Neural cell (in vitro differentiated cells): Measurements from ENCODE around the gene RAC3. TPM values are rescaled to one million over a fixed set of nuclear protein-coding genes. Genes with fewer than 3 reads are reported as not detected.

ENCODE experiments used
- H2AFZ ChIP-seq: fragments of 200-600, 300-800 bp; sonication (generic), shearing (Covaris generic); 2 replicates; pipeline ENCODE4 v1.6.0; 2014; ENCODE audit warnings: low read depth, mild to moderate bottlenecking, antibody characterized with exemption, low read length, moderate library complexity
- H3F3A ChIP-seq: fragments of 200-600 bp; shearing (Covaris generic); 2 replicates; pipeline ENCODE4 v1.6.1; 2016; ENCODE audit warnings: mild to moderate bottlenecking, moderate library complexity, mixed read lengths, antibody characterized with exemption, low read length; ENCODE audit not compliant: insufficient read depth, poor library complexity, severe bottlenecking
- H3K27ac ChIP-seq: fragments of 200-600, 300-800 bp; sonication (generic), shearing (Covaris generic); 2 replicates; pipeline ENCODE4 v1.5.1; 2014; ENCODE audit warnings: mild to moderate bottlenecking, low read length, moderate library complexity
- H3K27me3 ChIP-seq: fragments of 300-800, 200-600 bp; sonication (generic), shearing (Covaris generic); 2 replicates; pipeline ENCODE4 v1.6.0; 2014; ENCODE audit warnings: mild to moderate bottlenecking, low read depth, low read length, moderate library complexity; ENCODE audit not compliant: insufficient read depth
- H3K36me3 ChIP-seq: fragments of 300-800, 200-600 bp; sonication (generic), shearing (Covaris generic); 2 replicates; pipeline ENCODE4 v1.5.1; 2014; ENCODE audit warnings: mild to moderate bottlenecking, antibody characterized with exemption, low read length, moderate library complexity; ENCODE audit not compliant: insufficient read depth
- H3K4me2 ChIP-seq: fragments of 300-800, 200-600 bp; sonication (generic), shearing (Covaris generic); 2 replicates; pipeline ENCODE4 v1.6.0; 2014; ENCODE audit warnings: mild to moderate bottlenecking, low read length
- H3K4me3 ChIP-seq: fragments of 300-800, 200-600 bp; sonication (generic), shearing (Covaris generic); 2 replicates; pipeline ENCODE4 v1.5.1; 2014; ENCODE audit warnings: mild to moderate bottlenecking, low read length, moderate library complexity
- H3K79me2 ChIP-seq: fragments of 200-600 bp; shearing (Covaris generic); replicated peaks from 2 replicates; pipeline ENCODE4 v1.6.0; 2014; ENCODE audit warnings: mild to moderate bottlenecking, low read length, moderate library complexity; ENCODE audit not compliant: insufficient read depth
- H3K9ac ChIP-seq: fragments of 300-800, 200-600 bp; sonication (generic), shearing (Covaris generic); 2 replicates; pipeline ENCODE4 v1.6.1; 2016; ENCODE audit warnings: mild to moderate bottlenecking, low read length, mixed read lengths
- H3K9me2 ChIP-seq: fragments of 200-600 bp; shearing (Covaris generic); 2 replicates; pipeline ENCODE4 v1.6.1; 2016; ENCODE audit warnings: mild to moderate bottlenecking, low read length, mixed read lengths; ENCODE audit not compliant: insufficient read depth
- H3K9me3 ChIP-seq: fragments of 200-600, 300-800 bp; sonication (generic), shearing (Covaris generic); 2 replicates; pipeline ENCODE4 v1.6.1; 2016; ENCODE audit warnings: mild to moderate bottlenecking, mixed run types, low read length, moderate library complexity, mixed read lengths
- H4K20me1 ChIP-seq: fragments of 200-600 bp; shearing (Covaris generic); 2 replicates; pipeline ENCODE4 v1.6.1; 2016; ENCODE audit warnings: mild to moderate bottlenecking, mixed run types; ENCODE audit not compliant: insufficient read depth
- EZH2 ChIP-seq: fragments of 200-600, 300-800 bp; shearing (Covaris generic), sonication (generic); IDR thresholded peaks from 2 replicates; pipeline ENCODE4 v1.6.1; 2014; ENCODE audit warnings: antibody characterized with exemption, low read length, borderline replicate concordance, mild to moderate bottlenecking; ENCODE audit not compliant: insufficient read depth, poor library complexity, severe bottlenecking
- MXI1 ChIP-seq: fragments of 450-650 bp; conservative IDR thresholded peaks from 2 replicates; pipeline ENCODE4 v1.6.1; 2014; ENCODE audit warnings: antibody characterized with exemption, mild to moderate bottlenecking; ENCODE audit not compliant: poor library complexity, severe bottlenecking
- POLR2AphosphoS5 ChIP-seq: IDR thresholded peaks from 2 replicates; pipeline ENCODE4 v1.6.1; 2012
- RAD21 ChIP-seq: fragments of 450-650 bp; conservative IDR thresholded peaks from 2 replicates; pipeline ENCODE4 v1.6.1; 2014; ENCODE audit warnings: antibody characterized with exemption, mild to moderate bottlenecking, moderate library complexity
- SMC3 ChIP-seq: fragments of 450-650 bp; conservative IDR thresholded peaks from 2 replicates; pipeline ENCODE4 v1.6.1; 2014; ENCODE audit warnings: antibody characterized with exemption, mild to moderate bottlenecking, moderate library complexity; ENCODE audit not compliant: poor library complexity
- TAF1 ChIP-seq: IDR thresholded peaks from 2 replicates; pipeline ENCODE4 v1.6.1; 2012; ENCODE audit warnings: low read depth
- polyA plus RNA-seq: library from polyadenylated mRNA; depleted of rRNA; stranded (reverse); fragments of >200 nt; gene quantifications from 2 replicates; pipeline ENCODE4 v1.2.3, GENCODE V29; 2014
- TF ChIP-seq, protein P1 (sequence below): fragments of 450-650 bp; IDR thresholded peaks from 2 replicates; pipeline ENCODE4 v1.5.1; 2014; ENCODE audit warnings: antibody characterized with exemption, mild to moderate bottlenecking, moderate library complexity; ENCODE audit not compliant: poor library complexity, severe bottlenecking

Gene RAC3
- polyA plus RNA-seq, 1 donor from 2014 or later: 211 TPM

GRCh38 chr17:82030470-82031302 lies 792 bp upstream of the RAC3 start:
- H3K9me2 ChIP-seq: no peaks in the 10 kb centered on the region
- H3K4me3 ChIP-seq: peak overlapping the region; percentile 68
- H3F3A ChIP-seq: no peaks in the 10 kb centered on the region
- H2AFZ ChIP-seq: no peak overlapping the region
- no peaks in the 10 kb centered on the region for H3K36me3 ChIP-seq
- no peaks in the 10 kb centered on the region for H3K27me3 ChIP-seq
- peak overlapping the region; percentile 39 for H3K27ac ChIP-seq
- TF ChIP-seq MXI1: no peak
- TF ChIP-seq POLR2AphosphoS5: peak; percentile 7
- TF ChIP-seq, protein P1, sequence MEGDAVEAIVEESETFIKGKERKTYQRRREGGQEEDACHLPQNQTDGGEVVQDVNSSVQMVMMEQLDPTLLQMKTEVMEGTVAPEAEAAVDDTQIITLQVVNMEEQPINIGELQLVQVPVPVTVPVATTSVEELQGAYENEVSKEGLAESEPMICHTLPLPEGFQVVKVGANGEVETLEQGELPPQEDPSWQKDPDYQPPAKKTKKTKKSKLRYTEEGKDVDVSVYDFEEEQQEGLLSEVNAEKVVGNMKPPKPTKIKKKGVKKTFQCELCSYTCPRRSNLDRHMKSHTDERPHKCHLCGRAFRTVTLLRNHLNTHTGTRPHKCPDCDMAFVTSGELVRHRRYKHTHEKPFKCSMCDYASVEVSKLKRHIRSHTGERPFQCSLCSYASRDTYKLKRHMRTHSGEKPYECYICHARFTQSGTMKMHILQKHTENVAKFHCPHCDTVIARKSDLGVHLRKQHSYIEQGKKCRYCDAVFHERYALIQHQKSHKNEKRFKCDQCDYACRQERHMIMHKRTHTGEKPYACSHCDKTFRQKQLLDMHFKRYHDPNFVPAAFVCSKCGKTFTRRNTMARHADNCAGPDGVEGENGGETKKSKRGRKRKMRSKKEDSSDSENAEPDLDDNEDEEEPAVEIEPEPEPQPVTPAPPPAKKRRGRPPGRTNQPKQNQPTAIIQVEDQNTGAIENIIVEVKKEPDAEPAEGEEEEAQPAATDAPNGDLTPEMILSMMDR: peak; percentile 90
- peak; percentile 79 for TF ChIP-seq SMC3
- peak; percentile 87 for TF ChIP-seq RAD21
- H3K79me2 ChIP-seq: no peaks in the 10 kb centered on the region
- H3K4me2 ChIP-seq: peak overlapping the region; percentile 25
- H3K9me3 ChIP-seq: no peaks in the 10 kb centered on the region
- peak overlapping the region; percentile 60 for H3K9ac ChIP-seq
- H4K20me1 ChIP-seq: no peaks in the 10 kb centered on the region

GRCh38 chr17:82031885-82032627 lies 578 bp downstream of the RAC3 start:
- H3F3A ChIP-seq: peaks cover 3% of the 10 kb centered on the region
- no peak overlapping the region for H2AFZ ChIP-seq
- no peaks in the 10 kb centered on the region for H3K9me2 ChIP-seq
- H4K20me1 ChIP-seq: no peaks in the 10 kb centered on the region
- no peaks in the 10 kb centered on the region for H3K9me3 ChIP-seq
- H3K36me3 ChIP-seq: no peaks in the 10 kb centered on the region
- H3K4me2 ChIP-seq: peak overlapping the region; percentile 30
- no peak overlapping the region for H3K27ac ChIP-seq
- peak overlapping the region; percentile 78 for H3K4me3 ChIP-seq
- H3K9ac ChIP-seq: peak overlapping the region; percentile 64
- no peak for TF ChIP-seq RAD21
- TF ChIP-seq MXI1: peak; percentile 72
- TF ChIP-seq SMC3: no peak
- H3K27me3 ChIP-seq: no peaks in the 10 kb centered on the region
- no peaks in the 10 kb centered on the region for H3K79me2 ChIP-seq

- Histone ChIP-seq H3K36me3 (no peaks in the 10 kb centered on the region), H3F3A (peaks cover 8% of the 10 kb centered on the region), H3K9me3 (no peaks in the 10 kb centered on the region), H2AFZ (no peak overlapping the region), H3K79me2 (no peaks in the 10 kb centered on the region), H3K9me2 (no peaks in the 10 kb centered on the region), H3K4me2 (no peak overlapping the region), H4K20me1 (no peaks in the 10 kb centered on the region), H3K9ac (no peak overlapping the region), H3K27me3 (no peaks in the 10 kb centered on the region), H3K27ac (no peak overlapping the region), H3K4me3 (no peak overlapping the region)
- no peak for TF ChIP-seq EZH2
- no peak for TF ChIP-seq SMC3
- TF ChIP-seq TAF1: no peak
- no peak for TF ChIP-seq MXI1
- TF ChIP-seq POLR2AphosphoS5: no peak
- no peak for TF ChIP-seq RAD21
These were observed 2.0 kb downstream of the RAC3 start for GRCh38 chr17:82033359-82034085.
